M059J (cell line): ENCODE results near the gene DUSP6. TPM values are rescaled to one million over a fixed set of nuclear protein-coding genes. Genes with fewer than 3 reads are reported as not detected.
A peak's percentile ranks its signal among the peaks of the same experiment; 100 is the strongest.
"Not testable (repeated sequence)": the region's sequence is repeated elsewhere in the genome, so short reads cannot be mapped to it uniquely, and the experiment has no call there.

Experiments used
- DNase-seq: peaks from one replicate; pipeline ENCODE4 v3.0.0-alpha.2; 2012; ENCODE audit warnings: low read depth
- total RNA-seq: library from RNA; depleted of rRNA; stranded (reverse); fragments of >200 nt; shearing (Covaris generic); gene quantifications from 2 replicates; pipeline ENCODE4 v1.2.3, GENCODE V29; 2014

The DUSP6 gene
- total RNA-seq, 1 experiment from 2014 or later, result 24.0 TPM

- peak; percentile 46 for DNase-seq
Measured at GRCh38 chr12:89351489-89352241, 636 bp downstream of the DUSP6 start.

- peak; percentile 32 for DNase-seq
Measured at GRCh38 chr12:89350630-89351488, 1.4 kb downstream of the DUSP6 start.

- no peak for DNase-seq
Measured at GRCh38 chr12:89350260-89350629, 2.1 kb downstream of the DUSP6 start.

GRCh38 chr12:89349814-89350213, 2.5 kb downstream of the DUSP6 start:
- peak; percentile 74 for DNase-seq

- no peak for DNase-seq
Measured at GRCh38 chr12:89348894-89349699, 3.2 kb downstream of the DUSP6 start.

GRCh38 chr12:89347325-89347829, 4.9 kb downstream of the DUSP6 start:
- peak; percentile 16 for DNase-seq

GRCh38 chr12:89346741-89347324, 5.5 kb downstream of the DUSP6 start:
- DNase-seq, result peak; percentile 37

GRCh38 chr12:89345830-89346740, 6.2 kb downstream of the DUSP6 start:
- peak; percentile 54 for DNase-seq

- no peak for DNase-seq
Measured at GRCh38 chr12:89345376-89345775, 6.9 kb downstream of the DUSP6 start.

GRCh38 chr12:89344862-89345202, 7.5 kb downstream of the DUSP6 start:
- DNase-seq, result no peak

- DNase-seq, result no peak
Measured at GRCh38 chr12:89344043-89344861, 8.0 kb downstream of the DUSP6 start.

GRCh38 chr12:89343127-89343526, 9.2 kb downstream of the DUSP6 start:
- no peak for DNase-seq

- DNase-seq, result no peak
Measured at GRCh38 chr12:89340861-89341260, 11.4 kb downstream of the DUSP6 start.

GRCh38 chr12:89339526-89339925, 12.8 kb downstream of the DUSP6 start:
- no peak for DNase-seq

GRCh38 chr12:89337136-89337535, 15.2 kb downstream of the DUSP6 start:
- DNase-seq, result not testable (repeated sequence)

- DNase-seq, result no peak
Measured at GRCh38 chr12:89335452-89336244, 16.7 kb downstream of the DUSP6 start.

GRCh38 chr12:89334548-89335169, 17.6 kb downstream of the DUSP6 start:
- DNase-seq, result no peak

- DNase-seq, result peak; percentile 31
Measured at GRCh38 chr12:89333564-89334252, 18.6 kb downstream of the DUSP6 start.
